CD14-positive monocyte (primary cell): ENCODE data around the gene CLRN2. TPM values are rescaled to one million over a fixed set of nuclear protein-coding genes. Genes with fewer than 3 reads are reported as not detected.

ENCODE experiments used
- DNase-seq, 3 donors: peaks; one replicate each; pipeline ENCODE4 v3.0.0-alpha.2; 2011 to 2022
- H2AFZ ChIP-seq: 2 replicates; pipeline ENCODE4 v1.6.0; 2012; ENCODE audit warnings: mild to moderate bottlenecking, low read depth, low read length, inconsistent platforms; ENCODE audit not compliant: insufficient read depth, poor library complexity, severe bottlenecking
- H3K27ac ChIP-seq, 2 donors: 1 replicate in 1 of 2; 2 replicates in 1 of 2; pipeline ENCODE4 v1.5.1; 2012 to 2013; ENCODE audit warnings: low read length in 2 of 2, control low read depth in 1 of 2, inconsistent platforms in 1 of 2, low read depth in 1 of 2, mild to moderate bottlenecking in 1 of 2
- H3K27me3 ChIP-seq, 2 donors: one replicate each; pipeline versions ENCODE4 v1.6.0 to v1.6.1; 2011 to 2013; ENCODE audit warnings: low read length in 2 of 2; ENCODE audit not compliant: control insufficient read depth in 2 of 2, insufficient read depth in 2 of 2
- H3K36me3 ChIP-seq, 2 donors: replicated peaks in 1 of 2; 1 replicate in 1 of 2; 2 replicates in 1 of 2; pipeline versions ENCODE4 v1.5.1 to v1.6.1; 2012 to 2013; ENCODE audit warnings: low read length in 2 of 2, control low read depth in 1 of 2, inconsistent platforms in 1 of 2, mild to moderate bottlenecking in 1 of 2; ENCODE audit not compliant: insufficient read depth in 2 of 2, control insufficient read depth in 1 of 2
- H3K4me1 ChIP-seq, 2 donors: 1 replicate in 1 of 2; 2 replicates in 1 of 2; pipeline versions ENCODE4 v1.5.1 to v1.6.1; 2012 to 2013; ENCODE audit warnings: low read length in 2 of 2, control low read depth in 1 of 2, inconsistent platforms in 1 of 2, mild to moderate bottlenecking in 1 of 2, moderate library complexity in 1 of 2; ENCODE audit not compliant: insufficient read depth in 2 of 2, control insufficient read depth in 1 of 2
- H3K4me2 ChIP-seq: replicated peaks from 2 replicates; pipeline ENCODE3; 2012; ENCODE audit warnings: low read length, moderate library complexity, mild to moderate bottlenecking; ENCODE audit not compliant: poor library complexity, severe bottlenecking; ENCODE audit errors: extremely low read depth
- H3K4me3 ChIP-seq, 3 experiments: fragments of 200-600 bp in 1 of 3; sonication (generic) in 1 of 3; replicated peaks in 1 of 3; 1 replicate in 2 of 3; 2 replicates in 1 of 3; pipeline ENCODE4 v1.5.1; 2011 to 2013; ENCODE audit warnings: low read length in 3 of 3, mild to moderate bottlenecking in 3 of 3, control low read depth in 2 of 3, low read depth in 2 of 3, inconsistent platforms in 1 of 3, moderate library complexity in 1 of 3
- H3K79me2 ChIP-seq: 2 replicates; pipeline ENCODE4 v1.6.0; 2012; ENCODE audit warnings: mild to moderate bottlenecking, control low read depth, inconsistent platforms, low read length, moderate library complexity; ENCODE audit not compliant: insufficient read depth
- H3K9ac ChIP-seq: 2 replicates; pipeline ENCODE4 v1.6.0; 2017; ENCODE audit warnings: low read length, mild to moderate bottlenecking; ENCODE audit not compliant: insufficient read depth, poor library complexity, severe bottlenecking
- H3K9me3 ChIP-seq, 2 donors: replicated peaks in 1 of 2; 1 replicate in 1 of 2; 2 replicates in 1 of 2; pipeline versions ENCODE4 v1.5.1 to v1.6.1; 2012 to 2013; ENCODE audit warnings: low read length in 2 of 2, control low read depth in 1 of 2; ENCODE audit not compliant: control insufficient read depth in 1 of 2, insufficient read depth in 1 of 2
- H4K20me1 ChIP-seq: 2 replicates; pipeline ENCODE4 v1.6.0; 2012; ENCODE audit warnings: mild to moderate bottlenecking, low read length, control low read depth, moderate library complexity; ENCODE audit not compliant: insufficient read depth
- H3K27ac Mint-ChIP-seq, 7 donors: one replicate each; pipeline ENCODE4 v1.8.0; 2020; ENCODE audit warnings: mild to moderate bottlenecking in 7 of 7, mixed read lengths in 7 of 7, moderate library complexity in 6 of 7, inconsistent platforms in 2 of 7
- H3K27me3 Mint-ChIP-seq, 3 donors: one replicate each; pipeline ENCODE4 v1.8.0; 2021 to 2022; ENCODE audit warnings: low read depth in 3 of 3, mild to moderate bottlenecking in 3 of 3, mixed read lengths in 3 of 3, moderate library complexity in 3 of 3, inconsistent platforms in 1 of 3
- H3K36me3 Mint-ChIP-seq, 2 donors: one replicate each; pipeline ENCODE4 v1.8.0; 2020; ENCODE audit warnings: mixed read lengths in 2 of 2, inconsistent platforms in 1 of 2, mild to moderate bottlenecking in 1 of 2
- H3K4me1 Mint-ChIP-seq: one replicate; pipeline ENCODE4 v1.8.0; 2020; ENCODE audit warnings: mild to moderate bottlenecking, mixed read lengths
- H3K4me3 Mint-ChIP-seq, 2 donors: one replicate each; pipeline ENCODE4 v1.8.0; 2020; ENCODE audit warnings: mild to moderate bottlenecking in 2 of 2, mixed read lengths in 2 of 2, moderate library complexity in 1 of 2
- H3K9me3 Mint-ChIP-seq, 7 donors: one replicate each; pipeline ENCODE4 v1.8.0; 2020 to 2022; ENCODE audit warnings: mixed read lengths in 7 of 7, mild to moderate bottlenecking in 6 of 7, moderate library complexity in 6 of 7, inconsistent platforms in 2 of 7
- WGBS: methylation state at CpG from one replicate; pipeline ENCODE4 v1.1.5; 2013; ENCODE audit warnings: missing lambda C conversion rate; ENCODE audit not compliant: insufficient coverage; 5-methylcytosine and 5-hydroxymethylcytosine counted together
- intact Hi-C, 2 donors: fragments of 100-400 bp; cut with micrococcal nuclease; formaldehyde crosslinking; loops; one replicate each; pipeline versions ENCODE4 v1.15.0 to v1.15.1; 2023
- polyA plus RNA-seq, 3 donors: library from polyadenylated mRNA; depleted of rRNA in 1 of 3; unstranded in 2 of 3; stranded (reverse) in 1 of 3; fragments of 300-500 nt in 2 of 3; fragments of >200 nt in 1 of 3; fragmentation: Illumina TruSeq in 2 of 3; gene quantifications; 1 replicate in 2 of 3; 2 replicates in 1 of 3; pipeline ENCODE4 v1.2.3, GENCODE V29; 2012 to 2021
- TF ChIP-seq, protein P1 (sequence below): fragments of 200-600 bp; IDR thresholded peaks from one replicate; pipeline ENCODE4 v1.8.0; 2022; ENCODE audit warnings: antibody characterized with exemption, mild to moderate bottlenecking

CLRN2 gene
- polyA plus RNA-seq, 3 donors, result not detected

DNA sequence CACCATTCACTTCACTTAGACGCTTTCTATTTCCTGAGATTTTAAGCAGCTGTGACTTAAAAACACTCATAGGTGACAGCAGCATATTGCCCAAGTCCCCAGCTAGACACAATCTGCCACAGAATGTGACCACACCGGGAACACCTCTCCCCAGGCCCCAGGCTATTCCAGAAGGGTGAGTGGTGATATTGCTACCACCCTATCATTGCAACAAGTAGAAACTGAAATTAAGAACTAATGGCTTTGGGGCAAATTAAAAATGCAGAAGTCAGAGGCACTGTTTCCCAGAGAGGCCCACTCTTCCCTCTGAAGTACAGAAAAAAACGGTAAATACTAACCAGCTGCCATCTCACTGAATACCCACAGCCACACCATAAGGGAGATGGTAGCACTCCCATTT is 38.1 kb upstream of the CLRN2 start:
- Histone ChIP-seq H3K9ac (peak overlapping the region; percentile 39), H2AFZ (peak overlapping the region; percentile 72), H3K36me3 (no peaks in the 10 kb centered on the region), H4K20me1 (no peaks in the 10 kb centered on the region), H3K27ac (peak overlapping the region; percentile 4 to 79), H3K4me3 (peak overlapping the region in 2 of 3 experiments; percentile 16 to 65), H3K4me2 (peak overlapping the region; percentile 70), H3K27me3 (no peaks in the 10 kb centered on the region), H3K79me2 (no peaks in the 10 kb centered on the region), H3K4me1 (peaks cover 15 to 20% of the 10 kb centered on the region in 2 donors), H3K9me3 (peaks cover 0 to 5% of the 10 kb centered on the region in 2 donors)
- intact Hi-C loops, result loop anchor here in 1 of 2 donors (10.0 kb wide), 1 partner anchor 1182 kb away; no protein-coding TSS in a partner anchor
- peak overlapping the region; percentile 70 to 85 for H3K4me3 Mint-ChIP-seq
- WGBS, result 0% methylated on average over 1 of the region's 3 CpGs
- no peaks in the 10 kb centered on the region for H3K27me3 Mint-ChIP-seq
- TF ChIP-seq, protein P1, sequence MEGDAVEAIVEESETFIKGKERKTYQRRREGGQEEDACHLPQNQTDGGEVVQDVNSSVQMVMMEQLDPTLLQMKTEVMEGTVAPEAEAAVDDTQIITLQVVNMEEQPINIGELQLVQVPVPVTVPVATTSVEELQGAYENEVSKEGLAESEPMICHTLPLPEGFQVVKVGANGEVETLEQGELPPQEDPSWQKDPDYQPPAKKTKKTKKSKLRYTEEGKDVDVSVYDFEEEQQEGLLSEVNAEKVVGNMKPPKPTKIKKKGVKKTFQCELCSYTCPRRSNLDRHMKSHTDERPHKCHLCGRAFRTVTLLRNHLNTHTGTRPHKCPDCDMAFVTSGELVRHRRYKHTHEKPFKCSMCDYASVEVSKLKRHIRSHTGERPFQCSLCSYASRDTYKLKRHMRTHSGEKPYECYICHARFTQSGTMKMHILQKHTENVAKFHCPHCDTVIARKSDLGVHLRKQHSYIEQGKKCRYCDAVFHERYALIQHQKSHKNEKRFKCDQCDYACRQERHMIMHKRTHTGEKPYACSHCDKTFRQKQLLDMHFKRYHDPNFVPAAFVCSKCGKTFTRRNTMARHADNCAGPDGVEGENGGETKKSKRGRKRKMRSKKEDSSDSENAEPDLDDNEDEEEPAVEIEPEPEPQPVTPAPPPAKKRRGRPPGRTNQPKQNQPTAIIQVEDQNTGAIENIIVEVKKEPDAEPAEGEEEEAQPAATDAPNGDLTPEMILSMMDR, result no peak
- peaks cover 21% of the 10 kb centered on the region for H3K4me1 Mint-ChIP-seq
- peak overlapping the region; percentile 64 to 89 (median 86) for H3K27ac Mint-ChIP-seq
- H3K36me3 Mint-ChIP-seq, result no peaks in the 10 kb centered on the region
- peak; percentile 33 to 41 (median 37) for DNase-seq
- peaks cover 0 to 1% (median 0%) of the 10 kb centered on the region in 7 donors for H3K9me3 Mint-ChIP-seq

DNA sequence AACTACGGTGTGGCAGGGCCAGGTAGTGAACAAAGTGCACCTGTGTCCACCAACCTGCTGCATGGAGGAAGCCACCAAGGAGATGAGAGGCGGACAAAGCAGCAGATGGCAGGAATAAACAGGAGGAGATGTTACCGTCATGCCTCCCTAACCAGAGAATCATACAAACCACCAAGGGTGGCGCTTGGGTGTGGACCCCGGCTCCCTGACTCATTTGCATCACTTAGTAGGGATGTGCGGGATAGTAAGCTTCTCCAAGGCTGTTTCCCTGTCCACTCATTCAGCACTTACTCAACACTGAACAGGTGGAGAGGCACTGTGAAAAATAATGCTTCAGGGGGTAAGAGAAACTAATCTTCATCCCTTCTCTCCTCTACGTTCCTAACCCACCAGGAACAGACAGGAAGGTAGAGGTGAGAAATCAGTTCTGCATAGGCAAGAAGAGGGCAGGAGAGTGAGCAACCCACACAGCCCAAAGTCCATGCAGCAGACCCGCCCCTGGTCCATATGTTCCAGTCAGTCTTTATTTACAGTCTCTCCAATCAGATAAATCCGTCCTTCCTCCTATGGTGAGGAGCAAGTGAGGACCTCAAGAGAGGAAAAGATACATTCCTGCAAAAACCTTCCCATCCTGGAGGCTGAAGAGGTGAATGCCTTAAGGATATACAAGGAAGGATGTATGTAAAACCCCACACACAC is 37.0 kb upstream of the CLRN2 start:
- no peak for DNase-seq
- H3K4me3 Mint-ChIP-seq, result peak overlapping the region in 1 of 2 donors; percentile 85
- Histone ChIP-seq H3K4me3 (no peak overlapping the region), H3K4me1 (peaks cover 15 to 20% of the 10 kb centered on the region in 2 donors), H3K79me2 (no peaks in the 10 kb centered on the region), H3K36me3 (peaks cover 0 to 4% of the 10 kb centered on the region in 2 donors), H3K9me3 (peaks cover 0 to 5% of the 10 kb centered on the region in 2 donors), H3K27me3 (no peaks in the 10 kb centered on the region), H3K4me2 (no peak overlapping the region), H3K9ac (peak overlapping the region; percentile 39), H2AFZ (peak overlapping the region; percentile 72), H3K27ac (peak overlapping the region in 1 of 2 donors; percentile 79), H4K20me1 (no peaks in the 10 kb centered on the region)
- no peaks in the 10 kb centered on the region for H3K36me3 Mint-ChIP-seq
- intact Hi-C loops, result loop anchor here in 1 of 2 donors (10.0 kb wide), 1 partner anchor 1183 kb away; no protein-coding TSS in a partner anchor
- TF ChIP-seq, protein P1, result no peak
- WGBS, result 61% methylated on average over 2 of the region's 9 CpGs
- peaks cover 21% of the 10 kb centered on the region for H3K4me1 Mint-ChIP-seq
- peak overlapping the region in 2 of 7 donors; percentile 3 to 85 for H3K27ac Mint-ChIP-seq
- H3K27me3 Mint-ChIP-seq, result no peaks in the 10 kb centered on the region
- H3K9me3 Mint-ChIP-seq, result peaks cover 0 to 1% (median 0%) of the 10 kb centered on the region in 7 donors
